Endothelial cell of umbilical vein (primary cell): Measurements from ENCODE around the gene GIT2. TPM values are rescaled to one million over a fixed set of nuclear protein-coding genes. Genes with fewer than 3 reads are reported as not detected.

ENCODE experiments used
- BruUV-seq: library from RNA; stranded (reverse); fragments of 400-500 nt; replicated peaks from 2 replicates; lab custom pipeline; 2021; lab: Mats Ljungman, UMichigan
- CTCF ChIA-PET: fragments of 300-600, 350-600 bp; sonication (Branson Sonifier 250); formaldehyde crosslinking; loops from one replicate; lab custom pipeline; 2021; ENCODE audit warnings: antibody characterized with exemption, inconsistent platforms; lab: Charles Lee
- POLR2A ChIA-PET: fragments of 300-600, 350-600 bp; sonication (Branson Sonifier 250); formaldehyde crosslinking; loops from one replicate; lab custom pipeline; 2021; ENCODE audit warnings: antibody characterized with exemption, inconsistent platforms; lab: Charles Lee
- DNase-seq: peaks from one replicate; pipeline ENCODE4 v3.0.0-alpha.2; 2011; ENCODE audit warnings: low read depth, low spot score
- FAIRE-seq: peaks from 2 replicates; lab custom pipeline; 2011; peaks lifted over from hg19 to GRCh38; lab: Jason Lieb, UNC
- H2AFZ ChIP-seq: 2 replicates; pipeline ENCODE4 v1.6.0; 2012; ENCODE audit warnings: low read depth, low read length, control low read depth, inconsistent platforms
- H3K27ac ChIP-seq: 2 replicates; pipeline ENCODE4 v1.5.1; 2011; ENCODE audit warnings: low read depth, mild to moderate bottlenecking, control low read depth, low read length, moderate library complexity; ENCODE audit not compliant: insufficient read depth
- H3K27me3 ChIP-seq, 2 experiments: 2 replicates each; pipeline versions ENCODE4 v1.6.0 to v1.6.1; 2011; ENCODE audit warnings: low read length in 2 of 2, mixed read lengths in 1 of 2; ENCODE audit not compliant: control insufficient read depth in 2 of 2, insufficient read depth in 2 of 2
- H3K36me3 ChIP-seq, 2 experiments: 2 replicates in 1 of 2; 3 replicates in 1 of 2; pipeline ENCODE4 v1.5.1; 2011; ENCODE audit warnings: low read length in 2 of 2, mild to moderate bottlenecking in 1 of 2, moderate library complexity in 1 of 2; ENCODE audit not compliant: control insufficient read depth in 2 of 2, insufficient read depth in 2 of 2; ENCODE audit errors: extremely low read depth in 1 of 2
- H3K4me1 ChIP-seq: 3 replicates; pipeline ENCODE4 v1.5.1; 2011; ENCODE audit warnings: mild to moderate bottlenecking, low read length; ENCODE audit not compliant: control insufficient read depth, insufficient read depth; ENCODE audit errors: extremely low read depth
- H3K4me2 ChIP-seq: 2 replicates; pipeline ENCODE4 v1.6.1; 2011; ENCODE audit warnings: low read length, control low read depth, mixed read lengths; ENCODE audit not compliant: insufficient read depth
- H3K4me3 ChIP-seq, 3 experiments: fragments of 200-600 bp in 1 of 3; sonication (generic), shearing (Covaris generic) in 1 of 3; replicated peaks in 1 of 3; 2 replicates each; pipeline ENCODE4 v1.5.1; 2011 to 2016; ENCODE audit warnings: control low read depth in 3 of 3, low read length in 3 of 3, mild to moderate bottlenecking in 2 of 3, inconsistent platforms in 1 of 3, low read depth in 1 of 3, moderate library complexity in 1 of 3; ENCODE audit not compliant: insufficient read depth in 1 of 3
- H3K79me2 ChIP-seq: 2 replicates; pipeline ENCODE4 v1.6.0; 2012; ENCODE audit warnings: low read length, inconsistent platforms; ENCODE audit not compliant: control insufficient read depth, insufficient read depth
- H3K9ac ChIP-seq: replicated peaks from 2 replicates; pipeline ENCODE3; 2011; ENCODE audit warnings: low read length, control low read depth; ENCODE audit not compliant: insufficient read depth; ENCODE audit errors: extremely low read depth
- H3K9me1 ChIP-seq: replicated peaks from 3 replicates; pipeline ENCODE4 v1.6.0; 2011; ENCODE audit warnings: mild to moderate bottlenecking, low read length; ENCODE audit not compliant: control insufficient read depth, insufficient read depth; ENCODE audit errors: extremely low read depth
- H3K9me3 ChIP-seq: replicated peaks from 2 replicates; pipeline ENCODE4 v1.5.1; 2012; ENCODE audit warnings: low read length, inconsistent platforms; ENCODE audit not compliant: control insufficient read depth, insufficient read depth
- H4K20me1 ChIP-seq: replicated peaks from 2 replicates; pipeline ENCODE3; 2011; ENCODE audit warnings: mild to moderate bottlenecking, low read length; ENCODE audit not compliant: control insufficient read depth, insufficient read depth; ENCODE audit errors: extremely low read depth
- EZH2 ChIP-seq: IDR thresholded peaks from 2 replicates; pipeline ENCODE4 v1.6.1; 2012; ENCODE audit warnings: borderline replicate concordance, low read depth, mild to moderate bottlenecking, moderate library complexity, low read length, inconsistent platforms; ENCODE audit not compliant: severe bottlenecking
- FOS ChIP-seq: IDR thresholded peaks from 2 replicates; pipeline ENCODE4 v1.6.1; 2011; ENCODE audit warnings: mild to moderate bottlenecking, low read length, moderate library complexity, borderline replicate concordance; ENCODE audit not compliant: insufficient read depth
- GATA2 ChIP-seq: IDR thresholded peaks from 2 replicates; pipeline ENCODE4 v1.7.0; 2011; ENCODE audit warnings: low read depth, mild to moderate bottlenecking, moderate library complexity, mixed read lengths, low read length; ENCODE audit not compliant: insufficient read length, insufficient read depth
- JUN ChIP-seq: IDR thresholded peaks from 2 replicates; pipeline ENCODE4 v1.6.1; 2011; ENCODE audit warnings: borderline replicate concordance, low read depth; ENCODE audit not compliant: insufficient read length, insufficient read depth
- MYC ChIP-seq: IDR thresholded peaks from one replicate; pipeline ENCODE4 v1.6.1; 2011; ENCODE audit warnings: mild to moderate bottlenecking, low read depth, low read length
- POLR2A ChIP-seq: IDR thresholded peaks from 2 replicates; pipeline ENCODE4 v1.6.1; 2012; ENCODE audit warnings: low read depth, mild to moderate bottlenecking, control low read depth, low read length
- POLR2AphosphoS5 ChIP-seq: IDR thresholded peaks from 2 replicates; pipeline ENCODE4 v1.6.1; 2012; ENCODE audit warnings: low read depth, mild to moderate bottlenecking, control low read depth, low read length, moderate library complexity; ENCODE audit not compliant: insufficient read depth
- dilution Hi-C: fragments of 300-500 bp; cut with MboI; formaldehyde crosslinking; loops from one replicate; pipeline ENCODE4 v1.15.0; 2019; ENCODE audit warnings: low sequenced_read_pairs; ENCODE audit not compliant: extremely low pct_ligation_motif_present
- intact Hi-C: fragments of 100-400 bp; cut with micrococcal nuclease; formaldehyde crosslinking; loops from one replicate; pipeline ENCODE4 v1.10.0; 2022
- polyA plus RNA-seq, 4 experiments: library from polyadenylated mRNA; depleted of rRNA in 3 of 4; stranded (reverse) in 3 of 4; unstranded in 1 of 4; fragments of >200 nt; gene quantifications; 2 replicates each; pipeline versions ENCODE4 v1.2.1 to v1.2.3, GENCODE V29; 2011 to 2012; ENCODE audit warnings: missing spikeins in 1 of 4
- total RNA-seq: library from RNA; stranded (reverse); gene quantifications from 2 replicates; pipeline ENCODE4 v1.2.3, GENCODE V29; 2021
- TF ChIP-seq, protein P1 (sequence below): IDR thresholded peaks from 2 replicates; pipeline ENCODE4 v1.6.1; 2011; ENCODE audit not compliant: insufficient read depth, insufficient read length
- TF ChIP-seq, protein P2 (sequence below), 2 donors: IDR thresholded peaks; 1 replicate in 1 of 2; 2 replicates in 1 of 2; pipeline ENCODE4 v1.5.1; 2011; ENCODE audit warnings: low read length in 2 of 2, mild to moderate bottlenecking in 2 of 2, moderate library complexity in 2 of 2, control low read depth in 1 of 2, inconsistent platforms in 1 of 2, low read depth in 1 of 2; ENCODE audit not compliant: insufficient read depth in 1 of 2; ENCODE audit errors: extremely low read depth in 1 of 2

GIT2 gene
- total and polyA plus RNA-seq, 2 donors (not counting 3 experiments of a cell fraction or from before 2014, with no cell fraction given): 37.3 to 77.2 TPM

DNA sequence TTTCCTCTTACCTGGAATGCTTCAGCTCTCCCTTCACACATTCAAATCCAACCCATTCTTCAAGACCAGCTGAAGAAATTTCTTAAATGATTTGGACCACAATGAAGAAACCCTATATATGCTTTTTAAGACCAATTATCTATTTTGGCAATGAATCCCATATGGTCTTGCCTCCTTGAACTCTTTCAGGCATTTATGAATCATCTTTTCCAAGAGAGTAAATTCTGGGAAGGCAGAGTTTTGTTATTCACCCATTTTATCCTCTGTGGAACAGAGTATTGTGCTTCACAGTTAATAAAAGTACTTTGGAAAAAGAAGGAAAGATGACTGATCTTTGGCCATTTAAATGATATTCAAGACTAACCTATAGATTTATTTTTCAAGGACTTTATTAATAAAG lies 14.0 kb downstream of the GIT2 start:
- no peaks in the 10 kb centered on the region for H3K27me3 ChIP-seq
- DNase-seq (no peak), FAIRE-seq (no peak)
- TF ChIP-seq POLR2AphosphoS5: no peak
- TF ChIP-seq EZH2: no peak
- TF ChIP-seq POLR2A: no peak
- TF ChIP-seq FOS: no peak
- TF ChIP-seq, protein P1, sequence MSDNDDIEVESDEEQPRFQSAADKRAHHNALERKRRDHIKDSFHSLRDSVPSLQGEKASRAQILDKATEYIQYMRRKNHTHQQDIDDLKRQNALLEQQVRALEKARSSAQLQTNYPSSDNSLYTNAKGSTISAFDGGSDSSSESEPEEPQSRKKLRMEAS: no peak
- TF ChIP-seq GATA2: no peak
- TF ChIP-seq, protein P2, sequence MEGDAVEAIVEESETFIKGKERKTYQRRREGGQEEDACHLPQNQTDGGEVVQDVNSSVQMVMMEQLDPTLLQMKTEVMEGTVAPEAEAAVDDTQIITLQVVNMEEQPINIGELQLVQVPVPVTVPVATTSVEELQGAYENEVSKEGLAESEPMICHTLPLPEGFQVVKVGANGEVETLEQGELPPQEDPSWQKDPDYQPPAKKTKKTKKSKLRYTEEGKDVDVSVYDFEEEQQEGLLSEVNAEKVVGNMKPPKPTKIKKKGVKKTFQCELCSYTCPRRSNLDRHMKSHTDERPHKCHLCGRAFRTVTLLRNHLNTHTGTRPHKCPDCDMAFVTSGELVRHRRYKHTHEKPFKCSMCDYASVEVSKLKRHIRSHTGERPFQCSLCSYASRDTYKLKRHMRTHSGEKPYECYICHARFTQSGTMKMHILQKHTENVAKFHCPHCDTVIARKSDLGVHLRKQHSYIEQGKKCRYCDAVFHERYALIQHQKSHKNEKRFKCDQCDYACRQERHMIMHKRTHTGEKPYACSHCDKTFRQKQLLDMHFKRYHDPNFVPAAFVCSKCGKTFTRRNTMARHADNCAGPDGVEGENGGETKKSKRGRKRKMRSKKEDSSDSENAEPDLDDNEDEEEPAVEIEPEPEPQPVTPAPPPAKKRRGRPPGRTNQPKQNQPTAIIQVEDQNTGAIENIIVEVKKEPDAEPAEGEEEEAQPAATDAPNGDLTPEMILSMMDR (IDR thresholded peaks at IDR 0.05; ENCODE audit: extremely low read depth in 1 of 2, insufficient read depth in 1 of 2, low read depth in 1 of 2, low read length in 2 of 2): no peak
- TF ChIP-seq MYC: no peak
- no peak for TF ChIP-seq JUN
- intact Hi-C loops: no loop called here
- no peaks in the 10 kb centered on the region for H3K4me1 ChIP-seq
- H3K4me2 ChIP-seq: no peak overlapping the region
- no peaks in the 10 kb centered on the region for H3K9me3 ChIP-seq
- H3K79me2 ChIP-seq: no peaks in the 10 kb centered on the region
- H3K4me3 ChIP-seq: no peak overlapping the region
- H2AFZ ChIP-seq: no peak overlapping the region
- dilution Hi-C loops: no loop called here
- no TSS peak for BruUV-seq
- no peak overlapping the region for H3K9ac ChIP-seq
- peaks cover 14 to 23% of the 10 kb centered on the region in 2 experiments for H3K36me3 ChIP-seq
- H3K9me1 ChIP-seq: no peaks in the 10 kb centered on the region
- ChIA-PET POLR2A (no interaction called here), CTCF (no interaction called here)
- no peaks in the 10 kb centered on the region for H4K20me1 ChIP-seq
- H3K27ac ChIP-seq: no peak overlapping the region
